Measurements from ENCODE around the gene ADGRE3. TPM values are rescaled to one million over a fixed set of nuclear protein-coding genes. Genes with fewer than 3 reads are reported as not detected.

Gene ADGRE3
- total RNA-seq, 1 experiment from 2014 or later, result not detected

- H3K9ac ChIP-seq (ENCODE audit: low read length), result no peak overlapping the region
These were observed 97.4 kb downstream of the ADGRE3 start for GRCh38 chr19:14577264-14577663.

GRCh38 chr19:14576363-14576762 lies 98.3 kb downstream of the ADGRE3 start:
- ATAC-seq (no peak), DNase-seq (no peak)
- no peak overlapping the region for H3K4me2 ChIP-seq (ENCODE audit: low read length)
- no peak overlapping the region for H2AFZ ChIP-seq (ENCODE audit: low read length)
- peaks cover 6% of the 10 kb centered on the region for H3K4me1 ChIP-seq (ENCODE audit: insufficient read depth, low read length)
- ChIA-PET CTCF (no interaction called here), POLR2A (ENCODE audit: unreplicated experiment) (interaction anchor here (0.7 kb wide), 1 partner anchor 97 kb away, joined by 3 read pairs; no protein-coding TSS in a partner anchor)
- no peaks in the 10 kb centered on the region for H3K27me3 ChIP-seq (ENCODE audit: low read length)
- no peaks in the 10 kb centered on the region for H3K9me3 ChIP-seq (ENCODE audit: low read length)
- no peaks in the 10 kb centered on the region for H3K9me2 ChIP-seq (replicated peaks; ENCODE audit: low read length)
- no peak overlapping the region for H3K27ac ChIP-seq (ENCODE audit: low read length)
- no peaks in the 10 kb centered on the region for H3F3A ChIP-seq (ENCODE audit: low read length, unreplicated experiment)
- H3K79me2 ChIP-seq (ENCODE audit: low read length), result peaks cover 5% of the 10 kb centered on the region
- intact Hi-C loops (cut with micrococcal nuclease), result no loop called here
- no peak overlapping the region for H3K4me3 ChIP-seq (ENCODE audit: low read length)
- H3K36me3 ChIP-seq (ENCODE audit: low read depth, low read length), result no peaks in the 10 kb centered on the region
- no peak for TF ChIP-seq CTCF (conservative IDR thresholded peaks at IDR 0.05; ENCODE audit: low read depth, low read length)
- no peak for TF ChIP-seq EZH2phosphoT487 (IDR thresholded peaks at IDR 0.05; ENCODE audit: borderline replicate concordance, low read length)
- no peak overlapping the region for H3K9ac ChIP-seq (ENCODE audit: low read length)
- no peaks in the 10 kb centered on the region for H4K20me1 ChIP-seq (ENCODE audit: low read length)
- no TSS peak for BruUV-seq (replicated peaks)

More at GRCh38 chr19:14577264-14577663, 97.4 kb downstream of the ADGRE3 start:
- Histone ChIP-seq H2AFZ (ENCODE audit: low read length) (no peak overlapping the region), H3K4me2 (ENCODE audit: low read length) (no peak overlapping the region), H3K27me3 (ENCODE audit: low read length) (no peaks in the 10 kb centered on the region), H3K4me3 (ENCODE audit: low read length) (no peak overlapping the region), H3F3A (ENCODE audit: low read length, unreplicated experiment) (no peaks in the 10 kb centered on the region), H4K20me1 (ENCODE audit: low read length) (no peaks in the 10 kb centered on the region), H3K36me3 (ENCODE audit: low read depth, low read length) (no peaks in the 10 kb centered on the region), H3K9me3 (ENCODE audit: low read length) (no peaks in the 10 kb centered on the region), H3K4me1 (ENCODE audit: insufficient read depth, low read length) (peaks cover 6% of the 10 kb centered on the region), H3K9me2 (replicated peaks; ENCODE audit: low read length) (no peaks in the 10 kb centered on the region), H3K79me2 (ENCODE audit: low read length) (no peaks in the 10 kb centered on the region), H3K27ac (ENCODE audit: low read length) (no peak overlapping the region)
- ChIA-PET CTCF (no interaction called here), POLR2A (ENCODE audit: unreplicated experiment) (no interaction called here)
- BruUV-seq (replicated peaks), result no TSS peak
- intact Hi-C loops (cut with micrococcal nuclease), result no loop called here
- TF ChIP-seq EZH2 (IDR thresholded peaks at IDR 0.05; ENCODE audit: low read length, unreplicated experiment) (no peak), CTCF (conservative IDR thresholded peaks at IDR 0.05; ENCODE audit: low read depth, low read length) (no peak), EZH2phosphoT487 (IDR thresholded peaks at IDR 0.05; ENCODE audit: borderline replicate concordance, low read length) (no peak)
- ATAC-seq (no peak), DNase-seq (no peak)

- ATAC-seq (no peak), DNase-seq (no peak)
- no peak overlapping the region for H2AFZ ChIP-seq (ENCODE audit: low read length)
- H3K36me3 ChIP-seq (ENCODE audit: low read depth, low read length), result no peaks in the 10 kb centered on the region
- BruUV-seq (replicated peaks), result no TSS peak
- no peak overlapping the region for H3K9ac ChIP-seq (ENCODE audit: low read length)
- intact Hi-C loops (cut with micrococcal nuclease), result loop anchor here (2.0 kb wide), 1 partner anchor 313 kb away; no protein-coding TSS in a partner anchor
- H3K4me3 ChIP-seq (ENCODE audit: low read length), result no peak overlapping the region
- H3K27ac ChIP-seq (ENCODE audit: low read length), result no peak overlapping the region
- H4K20me1 ChIP-seq (ENCODE audit: low read length), result no peaks in the 10 kb centered on the region
- no peaks in the 10 kb centered on the region for H3K9me2 ChIP-seq (replicated peaks; ENCODE audit: low read length)
- H3K27me3 ChIP-seq (ENCODE audit: low read length), result no peaks in the 10 kb centered on the region
- TF ChIP-seq EZH2phosphoT487 (IDR thresholded peaks at IDR 0.05; ENCODE audit: borderline replicate concordance, low read length) (no peak), CTCF (conservative IDR thresholded peaks at IDR 0.05; ENCODE audit: low read depth, low read length) (no peak), EZH2 (IDR thresholded peaks at IDR 0.05; ENCODE audit: low read length, unreplicated experiment) (no peak)
- no peak overlapping the region for H3K4me2 ChIP-seq (ENCODE audit: low read length)
- H3F3A ChIP-seq (ENCODE audit: low read length, unreplicated experiment), result no peaks in the 10 kb centered on the region
- POLR2A ChIA-PET (ENCODE audit: unreplicated experiment), result interaction anchor here (0.7 kb wide), 1 partner anchor 98 kb away, joined by 3 read pairs; no protein-coding TSS in a partner anchor
- no peaks in the 10 kb centered on the region for H3K9me3 ChIP-seq (ENCODE audit: low read length)
- CTCF ChIA-PET, result interaction anchor here (4.8 kb wide), 1 partner anchor 111 kb away, joined by 147 read pairs; no protein-coding TSS in a partner anchor
- H3K79me2 ChIP-seq (ENCODE audit: low read length), result peaks cover 13% of the 10 kb centered on the region
- H3K4me1 ChIP-seq (ENCODE audit: insufficient read depth, low read length), result peaks cover 12% of the 10 kb centered on the region
These were observed 99.1 kb downstream of the ADGRE3 start for GRCh38 chr19:14575428-14575980.
